Fibroblast of mammary gland (primary cell): ENCODE measurements around the gene RBM20.

Source experiments
- DNase-seq: peaks from one replicate; pipeline ENCODE4 v3.0.0-alpha.2; 2010; ENCODE audit warnings: low read depth
- H3K4me3 ChIP-seq: 2 replicates; pipeline ENCODE4 v1.5.1; 2011; ENCODE audit warnings: low read depth, mild to moderate bottlenecking, low read length, moderate library complexity; ENCODE audit not compliant: control insufficient read depth
- CTCF ChIP-seq: conservative IDR thresholded peaks from 2 replicates; pipeline ENCODE4 v1.5.1; 2011; ENCODE audit warnings: low read depth, low read length, inconsistent platforms; ENCODE audit not compliant: control insufficient read depth, insufficient read depth

Gene RBM20

DNA sequence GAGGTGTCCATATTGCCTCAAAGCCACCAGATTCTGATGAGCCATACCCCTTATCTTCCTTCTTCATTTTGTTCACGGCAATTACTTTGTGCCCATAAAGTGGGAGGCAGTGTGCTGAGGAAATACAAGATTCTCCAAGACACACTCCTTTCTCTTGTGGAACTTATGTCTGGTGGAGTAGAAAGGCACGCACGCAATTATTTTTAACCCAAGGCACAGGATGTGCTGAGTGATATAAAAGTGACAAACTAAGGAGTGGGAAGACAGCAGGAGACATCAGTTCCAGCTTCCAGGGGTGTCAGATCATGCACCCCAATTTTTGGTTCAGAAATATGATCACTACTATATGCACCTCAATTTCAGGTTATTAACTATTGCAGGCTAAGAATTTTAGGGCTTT is 132.9 kb downstream of the RBM20 start:
- TF ChIP-seq CTCF, result no peak
- H3K4me3 ChIP-seq, result no peak overlapping the region
- no peak for DNase-seq

GRCh38 chr10:110777661-110778060 is 133.5 kb downstream of the RBM20 start:
- DNase-seq, result no peak
- no peak overlapping the region for H3K4me3 ChIP-seq
- TF ChIP-seq CTCF, result no peak

DNA sequence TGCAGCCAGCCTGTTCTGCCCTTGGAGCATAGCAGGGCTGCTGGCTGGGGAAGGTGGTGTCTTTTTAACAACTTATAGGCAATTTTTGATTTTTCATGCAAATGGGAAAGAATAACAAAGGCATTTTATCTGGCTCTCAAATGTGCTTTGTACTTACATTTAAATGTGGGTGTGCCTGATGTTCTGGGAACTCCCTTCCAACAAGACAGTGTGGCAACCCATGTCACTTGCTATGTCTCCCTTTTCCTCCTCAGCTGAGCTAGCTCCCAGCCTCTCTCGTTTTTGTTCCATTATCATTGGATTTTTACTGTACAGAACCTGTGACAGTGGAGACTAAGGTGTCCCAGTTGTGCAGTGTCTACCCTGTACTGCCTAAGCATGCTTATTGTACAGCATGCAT is 134.1 kb downstream of the RBM20 start:
- no peak for DNase-seq
- H3K4me3 ChIP-seq, result no peak overlapping the region
- TF ChIP-seq CTCF, result no peak

DNA sequence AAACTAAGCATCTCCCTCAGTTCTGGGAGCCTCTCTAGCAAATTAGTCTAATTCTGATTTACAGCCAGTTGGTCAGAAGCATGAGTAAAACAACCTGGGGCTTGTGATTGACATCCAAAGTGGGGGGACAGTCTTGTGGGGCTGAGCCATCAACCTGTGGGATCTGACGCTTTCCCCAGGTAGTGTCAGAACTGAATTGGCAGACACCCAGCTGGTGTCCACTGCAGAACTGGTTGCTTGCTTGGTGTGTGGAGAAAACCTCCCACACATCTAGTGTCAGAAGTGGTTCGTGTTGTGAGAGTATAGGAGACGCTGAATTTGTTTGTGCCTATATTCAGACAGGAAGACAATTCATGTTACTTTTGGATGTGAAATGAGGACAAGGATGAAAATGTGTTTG is 135.4 kb downstream of the RBM20 start:
- no peak overlapping the region for H3K4me3 ChIP-seq
- DNase-seq, result no peak
- no peak for TF ChIP-seq CTCF

- H3K4me3 ChIP-seq, result no peak overlapping the region
- DNase-seq, result no peak
- no peak for TF ChIP-seq CTCF
Observed at GRCh38 chr10:110780704-110781103, 136.6 kb downstream of the RBM20 start.

- H3K4me3 ChIP-seq, result no peak overlapping the region
- no peak for TF ChIP-seq CTCF
Observed at GRCh38 chr10:110781139-110781538, 137.0 kb downstream of the RBM20 start.

GRCh38 chr10:110782616-110783015 is 138.5 kb downstream of the RBM20 start:
- TF ChIP-seq CTCF, result no peak
- no peak overlapping the region for H3K4me3 ChIP-seq
- DNase-seq, result no peak

More at GRCh38 chr10:110781139-110781538, 137.0 kb downstream of the RBM20 start:
- no peak for DNase-seq
